ENCODE results near the gene SRP54. TPM values are rescaled to one million over a fixed set of nuclear protein-coding genes. Genes with fewer than 3 reads are reported as not detected.
A peak's percentile ranks its signal among the peaks of the same experiment; 100 is the strongest.

The SRP54 gene
- total and polyA plus RNA-seq, 2 donors (not counting 3 experiments of a cell fraction or from before 2014, with no cell fraction given) = 32.8 to 63.7 TPM

- Histone ChIP-seq H3K9ac (replicated peaks; ENCODE audit: extremely low read depth, insufficient read depth, low read length) (no peak overlapping the region), H3K4me3 (replicated peaks in 1 of 3; ENCODE audit: insufficient read depth in 1 of 3, low read depth in 1 of 3, low read length in 3 of 3) (no peak overlapping the region), H3K4me2 (ENCODE audit: insufficient read depth, low read length) (peak overlapping the region; percentile 85), H3K9me1 (replicated peaks; ENCODE audit: control insufficient read depth, extremely low read depth, insufficient read depth, low read length) (no peaks in the 10 kb centered on the region), H3K4me1 (ENCODE audit: control insufficient read depth, extremely low read depth, insufficient read depth, low read length) (peaks cover 21% of the 10 kb centered on the region), H3K9me3 (replicated peaks; ENCODE audit: control insufficient read depth, insufficient read depth, low read length) (no peaks in the 10 kb centered on the region), H3K36me3 (ENCODE audit: control insufficient read depth in 2 of 2, extremely low read depth in 1 of 2, insufficient read depth in 2 of 2, low read length in 2 of 2) (no peaks in the 10 kb centered on the region), H3K27me3 (ENCODE audit: control insufficient read depth in 2 of 2, insufficient read depth in 2 of 2, low read length in 2 of 2) (no peaks in the 10 kb centered on the region), H3K79me2 (ENCODE audit: control insufficient read depth, insufficient read depth, low read length) (peaks cover 11% of the 10 kb centered on the region), H4K20me1 (replicated peaks; ENCODE audit: control insufficient read depth, extremely low read depth, insufficient read depth, low read length) (no peaks in the 10 kb centered on the region), H3K27ac (ENCODE audit: insufficient read depth, low read depth, low read length) (no peak overlapping the region), H2AFZ (ENCODE audit: low read depth, low read length) (no peak overlapping the region)
- dilution Hi-C loops (cut with MboI; ENCODE audit: extremely low pct_ligation_motif_present, low sequenced_read_pairs) = no loop called here
- ChIA-PET POLR2A (no interaction called here), CTCF (no interaction called here)
- FAIRE-seq = no peak
- intact Hi-C loops (cut with micrococcal nuclease) = loop anchor here (2.0 to 5.0 kb wide), 2 partner anchors 173 to 364 kb away; partner anchors contain the start of gene BAZ1A
- TF ChIP-seq EZH2 (IDR thresholded peaks at IDR 0.05; ENCODE audit: borderline replicate concordance, low read depth, low read length, severe bottlenecking) (no peak), CTCF (IDR thresholded peaks at IDR 0.05; ENCODE audit: extremely low read depth in 1 of 2, insufficient read depth in 1 of 2, low read depth in 1 of 2, low read length in 2 of 2) (no peak), MAX (IDR thresholded peaks at IDR 0.05; ENCODE audit: insufficient read depth, insufficient read length) (no peak), MYC (IDR thresholded peaks at IDR 0.05; ENCODE audit: low read depth, low read length) (no peak), FOS (IDR thresholded peaks at IDR 0.05; ENCODE audit: borderline replicate concordance, insufficient read depth, low read length) (no peak), POLR2A (IDR thresholded peaks at IDR 0.05; ENCODE audit: low read depth, low read length) (no peak), JUN (IDR thresholded peaks at IDR 0.05; ENCODE audit: borderline replicate concordance, insufficient read depth, insufficient read length, low read depth) (no peak)
- no TSS peak for BruUV-seq (replicated peaks)
- no peak for DNase-seq (ENCODE audit: low read depth, low spot score)
These were observed 65.3 kb downstream of the SRP54 start for GRCh38 chr14:35047976-35048513.
